BLaER1 treated with 17β-estradiol and CSF1 and Interleukin-3, amounts not matched to agents 10 nM and 100 nM (cell line): ENCODE measurements around the gene PRICKLE1.
A peak's percentile ranks its signal among the peaks of the same experiment; 100 is the strongest.

Source experiments
- H3K27ac ChIP-seq, 11 experiments: shearing (Covaris generic); formaldehyde crosslinking; 2 replicates each; pipeline ENCODE4 v1.8.1; 2022
- H3K27me3 ChIP-seq, 11 experiments: shearing (Covaris generic); formaldehyde crosslinking; 2 replicates each; pipeline ENCODE4 v1.8.1; 2022
- H3K36me3 ChIP-seq, 11 experiments: shearing (Covaris generic); formaldehyde crosslinking; 2 replicates each; pipeline ENCODE4 v1.8.1; 2022
- H3K4me1 ChIP-seq, 10 experiments: shearing (Covaris generic); formaldehyde crosslinking; 2 replicates each; pipeline ENCODE4 v1.8.1; 2022
- H3K4me2 ChIP-seq, 11 experiments: shearing (Covaris generic); formaldehyde crosslinking; 2 replicates each; pipeline ENCODE4 v1.8.1; 2022
- H3K4me3 ChIP-seq, 10 experiments: shearing (Covaris generic); formaldehyde crosslinking; 2 replicates each; pipeline ENCODE4 v1.8.1; 2022
- H3K9ac ChIP-seq, 11 experiments: shearing (Covaris generic); formaldehyde crosslinking; 2 replicates each; pipeline ENCODE4 v1.8.1; 2022
- H3K9me3 ChIP-seq, 11 experiments: shearing (Covaris generic); formaldehyde crosslinking; replicated peaks in 1 of 11; 2 replicates each; pipeline ENCODE4 v1.8.1; 2022
- H4K20me1 ChIP-seq, 11 experiments: shearing (Covaris generic); formaldehyde crosslinking; 2 replicates each; pipeline ENCODE4 v1.8.1; 2022
- Cebpa-rat ChIP-seq, 11 experiments: shearing (Covaris generic); IDR thresholded peaks; 2 replicates each; pipeline ENCODE4 v1.8.1; 2022

The PRICKLE1 gene

GRCh38 chr12:42589465-42590329, at the start of gene PRICKLE1:
Gene PRICKLE1, minus strand, starts transcription at chr12:42589746. Its CDS starts 117,230 bp downstream, at chr12:42472516.
- Histone ChIP-seq H3K27ac (peak within 1 kb of the TSS; percentile 42 to 76 (median 54); a peak in 17 of 22 replicates), H3K27me3 (peaks cover 35 to 49% (median 44%) of the 10 kb centered on the region in 11 experiments), H3K9ac (peak within 1 kb of the TSS; percentile 63 to 83 (median 77))

DNA sequence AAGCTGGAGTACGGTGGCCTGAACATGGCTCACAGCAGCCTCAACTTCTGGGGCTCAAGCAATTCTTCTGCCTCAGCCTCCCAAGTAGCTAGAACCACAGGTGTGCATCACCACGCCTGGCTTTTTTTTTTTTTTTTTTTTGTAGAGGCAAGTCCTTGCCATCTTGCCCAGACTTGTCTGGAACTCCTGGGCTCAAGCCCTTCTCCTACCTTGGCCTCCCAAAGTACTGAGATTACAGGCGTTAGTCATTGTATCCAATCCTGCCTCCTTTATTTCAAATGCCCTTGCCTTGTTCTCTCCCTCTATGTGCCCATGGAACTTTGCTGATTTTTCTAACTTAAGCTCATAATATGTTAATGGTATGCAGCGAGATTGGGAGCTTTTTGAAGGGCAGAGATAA, 49.2 kb upstream of the PRICKLE1 start:
- Histone ChIP-seq H3K27me3 (no peaks in the 10 kb centered on the region), H4K20me1 (no peaks in the 10 kb centered on the region), H3K27ac (no peak overlapping the region), H3K4me2 (no peak overlapping the region), H3K36me3 (no peaks in the 10 kb centered on the region), H3K9me3 (peaks cover 0 to 9% (median 0%) of the 10 kb centered on the region in 11 experiments; a peak in 3 of 22 replicates), H3K4me3 (no peak overlapping the region), H3K9ac (no peak overlapping the region), H3K4me1 (peaks cover 0 to 6% (median under 1%) of the 10 kb centered on the region in 10 experiments; a peak in 5 of 20 replicates)
- TF ChIP-seq Cebpa-rat (IDR thresholded peaks at IDR 0.05), result no peak

More at GRCh38 chr12:42589465-42590329, at the start of gene PRICKLE1:
- Histone ChIP-seq H3K4me1 (peaks cover 5 to 20% (median 15%) of the 10 kb centered on the region in 10 experiments; a peak in 15 of 20 replicates), H3K9me3 (no peaks in the 10 kb centered on the region), H4K20me1 (0 out of 22 replicates have a peak, but pooled peaks cover 0 to 14% (median 0%) of the 10 kb centered on the region in 11 experiments), H3K4me3 (peak within 1 kb of the TSS; percentile 71 to 88 (median 75)), H3K4me2 (peak within 1 kb of the TSS; percentile 91 to 100 (median 98)), H3K36me3 (no peaks in the 10 kb centered on the region)
- no peak for TF ChIP-seq Cebpa-rat (IDR thresholded peaks at IDR 0.05)

DNA sequence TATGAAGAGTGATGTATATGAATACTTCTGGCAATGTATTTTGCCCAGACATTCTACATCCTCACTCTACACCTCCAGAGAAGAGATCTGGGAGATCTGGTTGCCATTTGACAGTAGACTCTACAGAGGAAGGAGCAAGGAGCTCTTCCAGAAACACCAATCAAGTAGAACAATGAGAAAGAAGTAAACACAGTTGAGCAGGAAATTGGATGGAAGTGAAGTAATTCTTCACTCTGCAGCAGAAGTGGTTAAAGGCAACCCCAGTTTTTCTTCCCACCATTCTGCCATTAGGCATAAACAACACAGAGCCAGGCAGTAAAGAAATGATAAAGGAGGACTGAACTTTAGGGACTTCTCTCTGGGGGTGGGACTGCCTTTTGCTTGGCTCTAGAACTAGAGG, 48.5 kb upstream of the PRICKLE1 start:
- Histone ChIP-seq H3K27me3 (no peaks in the 10 kb centered on the region), H3K27ac (no peak overlapping the region), H3K4me2 (no peak overlapping the region; a peak in 1 of 22 replicates), H3K36me3 (no peaks in the 10 kb centered on the region), H3K4me1 (peaks cover 0 to 9% (median 0%) of the 10 kb centered on the region in 10 experiments; a peak in 3 of 20 replicates), H3K4me3 (no peak overlapping the region), H3K9me3 (peaks cover 0 to 12% (median 0%) of the 10 kb centered on the region in 11 experiments; a peak in 4 of 22 replicates), H4K20me1 (no peaks in the 10 kb centered on the region), H3K9ac (no peak overlapping the region)
- no peak for TF ChIP-seq Cebpa-rat (IDR thresholded peaks at IDR 0.05)

DNA sequence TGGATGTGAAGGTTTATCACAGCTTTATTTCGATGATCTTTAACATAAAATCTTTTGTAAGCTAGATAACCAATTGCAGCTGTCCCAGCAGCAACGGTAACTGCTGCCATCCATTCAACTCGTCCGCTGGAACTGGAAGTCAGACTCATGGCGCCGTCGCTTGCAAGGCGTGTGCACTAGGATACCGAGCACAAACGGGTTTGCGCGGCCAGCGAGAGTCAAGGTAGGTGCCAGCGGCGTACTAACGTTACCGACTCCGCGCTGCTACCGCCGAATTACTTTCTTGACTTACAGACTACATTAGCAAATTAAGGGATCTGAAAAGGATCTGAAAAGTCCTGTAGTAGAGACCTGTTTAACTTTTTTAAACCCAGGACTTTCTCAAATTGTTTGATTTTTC, 47.4 kb upstream of the PRICKLE1 start:
- TF ChIP-seq Cebpa-rat (IDR thresholded peaks at IDR 0.05), result no peak
- H3K9ac ChIP-seq, result no peak overlapping the region
- peaks cover 0 to 19% (median 3%) of the 10 kb centered on the region in 10 experiments; a peak in 11 of 20 replicates for H3K4me1 ChIP-seq
- H3K9me3 ChIP-seq, result peaks cover 0 to 15% (median 0%) of the 10 kb centered on the region in 11 experiments; a peak in 4 of 22 replicates
- no peaks in the 10 kb centered on the region for H4K20me1 ChIP-seq
- H3K27ac ChIP-seq, result no peak overlapping the region
- no peak overlapping the region for H3K4me3 ChIP-seq
- H3K27me3 ChIP-seq, result no peaks in the 10 kb centered on the region
- H3K36me3 ChIP-seq, result no peaks in the 10 kb centered on the region
- H3K4me2 ChIP-seq, result no peak overlapping the region

DNA sequence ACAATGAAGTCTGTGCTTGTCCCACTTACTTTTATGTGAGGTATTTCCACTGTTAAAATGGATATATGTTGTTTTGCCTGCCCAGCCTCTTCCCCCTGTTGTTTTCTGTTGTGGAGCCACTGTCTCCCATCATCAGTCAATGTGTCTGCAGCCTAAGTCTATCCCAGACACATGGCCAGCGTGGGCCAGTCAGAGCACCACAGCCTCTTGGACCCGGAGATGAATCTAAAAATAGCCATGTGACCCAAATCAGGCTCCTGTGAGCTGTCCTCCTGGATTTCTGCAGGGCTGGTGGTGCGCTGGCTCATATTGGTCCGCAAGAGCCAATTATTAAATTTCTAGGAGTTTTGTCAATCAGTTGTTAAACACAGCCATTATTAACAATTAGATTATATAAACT, 44.0 kb upstream of the PRICKLE1 start:
- H3K9ac ChIP-seq, result no peak overlapping the region
- H3K4me2 ChIP-seq, result no peak overlapping the region
- no peak overlapping the region for H3K4me3 ChIP-seq
- peak overlapping the region in 4 of 11 experiments; percentile 2 to 91 (median 86); a peak in 4 of 22 replicates for H3K27ac ChIP-seq
- peaks cover 0 to 47% (median 18%) of the 10 kb centered on the region in 10 experiments; a peak in 14 of 20 replicates for H3K4me1 ChIP-seq
- no peak for TF ChIP-seq Cebpa-rat (IDR thresholded peaks at IDR 0.05)
- peaks cover 0 to 38% (median 0%) of the 10 kb centered on the region in 11 experiments; a peak in 7 of 22 replicates for H3K9me3 ChIP-seq
- no peaks in the 10 kb centered on the region for H4K20me1 ChIP-seq
- H3K36me3 ChIP-seq, result no peaks in the 10 kb centered on the region
- no peaks in the 10 kb centered on the region for H3K27me3 ChIP-seq

DNA sequence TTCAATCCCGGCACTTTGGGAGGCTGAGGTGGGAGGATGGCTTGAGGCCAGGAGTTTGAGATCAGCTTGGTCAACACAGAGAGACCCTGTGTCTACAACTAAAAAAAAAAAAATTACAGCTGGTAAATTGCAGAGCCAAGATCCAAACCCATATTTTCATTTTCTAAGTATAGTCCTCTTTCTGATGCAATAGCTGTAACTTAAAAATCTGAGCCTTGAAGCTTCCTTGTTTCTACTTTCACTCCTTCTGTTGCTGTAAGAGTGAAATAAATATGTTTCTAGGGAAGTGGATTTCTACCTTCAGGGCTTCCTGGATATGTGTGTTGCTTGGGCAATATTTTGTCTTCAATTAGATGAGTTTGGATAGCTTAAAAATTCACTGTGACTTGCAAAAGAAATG, 42.0 kb upstream of the PRICKLE1 start:
- TF ChIP-seq Cebpa-rat (IDR thresholded peaks at IDR 0.05), result peak in 5 of 11 experiments; percentile 33 to 88 (median 50); a peak in 8 of 22 replicates
- Histone ChIP-seq H3K27me3 (no peaks in the 10 kb centered on the region), H3K4me3 (no peak overlapping the region), H3K27ac (peak overlapping the region in 9 of 11 experiments; percentile 27 to 93 (median 85); a peak in 19 of 22 replicates), H4K20me1 (no peaks in the 10 kb centered on the region), H3K36me3 (no peaks in the 10 kb centered on the region), H3K4me2 (peak overlapping the region in 9 of 11 experiments; percentile 24 to 85 (median 64); a peak in 18 of 22 replicates), H3K4me1 (peaks cover 0 to 41% (median 18%) of the 10 kb centered on the region in 10 experiments; a peak in 14 of 20 replicates), H3K9me3 (peaks cover 0 to 34% (median 3%) of the 10 kb centered on the region in 11 experiments; a peak in 6 of 22 replicates), H3K9ac (peak overlapping the region in 7 of 11 experiments; percentile 19 to 76 (median 67); a peak in 11 of 22 replicates)

GRCh38 chr12:42630314-42630713, 40.8 kb upstream of the PRICKLE1 start:
- Histone ChIP-seq H3K4me2 (peak overlapping the region in 5 of 11 experiments; percentile 60 to 85 (median 71); a peak in 8 of 22 replicates), H3K36me3 (no peaks in the 10 kb centered on the region), H3K4me1 (peaks cover 0 to 43% (median 19%) of the 10 kb centered on the region in 10 experiments; a peak in 14 of 20 replicates), H3K9ac (no peak overlapping the region), H3K27me3 (no peaks in the 10 kb centered on the region), H4K20me1 (no peaks in the 10 kb centered on the region), H3K9me3 (peaks cover 0 to 45% (median 14%) of the 10 kb centered on the region in 11 experiments; a peak in 19 of 22 replicates), H3K27ac (peak overlapping the region in 6 of 11 experiments; percentile 63 to 92 (median 86); a peak in 11 of 22 replicates), H3K4me3 (no peak overlapping the region)
- no peak for TF ChIP-seq Cebpa-rat (IDR thresholded peaks at IDR 0.05)

DNA sequence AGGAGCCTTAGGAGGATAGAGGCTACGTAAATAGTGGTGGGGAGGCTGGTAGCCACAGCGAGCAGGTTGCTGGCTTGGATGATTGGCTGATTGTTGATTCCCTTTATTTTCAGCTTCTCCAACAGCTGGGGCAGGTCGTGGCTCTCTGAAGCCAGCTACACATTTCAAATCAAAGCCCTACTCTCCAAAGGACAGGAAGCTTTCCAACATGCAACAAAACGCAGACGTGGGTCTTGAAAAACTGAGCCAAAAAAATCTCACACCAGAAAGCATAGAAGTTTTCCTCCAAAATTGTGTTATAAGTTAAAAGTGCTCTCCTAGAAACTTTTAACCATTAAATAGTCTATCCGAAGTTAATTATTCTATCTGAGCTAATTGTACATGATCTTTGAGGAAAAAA, 37.6 kb upstream of the PRICKLE1 start:
- TF ChIP-seq Cebpa-rat (IDR thresholded peaks at IDR 0.05), result no peak
- Histone ChIP-seq H3K9me3 (peaks cover 0 to 49% (median 16%) of the 10 kb centered on the region in 11 experiments; a peak in 19 of 22 replicates), H3K36me3 (no peaks in the 10 kb centered on the region), H3K4me3 (no peak overlapping the region), H3K9ac (no peak overlapping the region), H3K27ac (no peak overlapping the region), H4K20me1 (no peaks in the 10 kb centered on the region), H3K4me2 (no peak overlapping the region), H3K4me1 (peaks cover 0 to 42% (median 29%) of the 10 kb centered on the region in 10 experiments; a peak in 14 of 20 replicates), H3K27me3 (no peaks in the 10 kb centered on the region)

DNA sequence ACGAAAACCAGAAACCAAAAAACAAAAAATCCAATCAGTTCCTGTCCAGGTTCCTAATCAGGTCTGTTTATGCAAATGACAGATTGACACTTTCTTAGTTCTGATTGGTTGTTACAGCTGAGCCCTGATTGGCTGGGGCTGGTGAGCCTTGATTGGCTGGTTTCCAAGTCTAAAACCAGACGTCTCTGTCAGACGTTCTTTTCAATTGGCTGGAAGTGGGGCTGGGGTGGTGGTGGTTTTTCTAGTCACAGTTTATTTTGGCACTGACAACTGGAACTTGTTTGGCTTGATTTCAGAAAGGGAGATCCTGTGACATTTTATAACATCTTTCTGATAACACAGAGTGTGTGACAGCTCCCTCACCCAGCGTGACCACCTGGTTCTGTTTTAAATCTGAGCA, 36.1 kb upstream of the PRICKLE1 start:
- no peak overlapping the region for H3K27ac ChIP-seq
- H3K4me1 ChIP-seq, result peaks cover 0 to 27% (median 15%) of the 10 kb centered on the region in 10 experiments; a peak in 13 of 20 replicates
- H3K9me3 ChIP-seq, result peaks cover 0 to 48% (median 15%) of the 10 kb centered on the region in 11 experiments; a peak in 19 of 22 replicates
- peak overlapping the region in 1 of 11 experiments; percentile 47; a peak in 1 of 22 replicates for H3K4me2 ChIP-seq
- no peaks in the 10 kb centered on the region for H3K36me3 ChIP-seq
- H3K27me3 ChIP-seq, result no peaks in the 10 kb centered on the region
- no peaks in the 10 kb centered on the region for H4K20me1 ChIP-seq
- no peak overlapping the region for H3K4me3 ChIP-seq
- H3K9ac ChIP-seq, result no peak overlapping the region
- TF ChIP-seq Cebpa-rat (IDR thresholded peaks at IDR 0.05), result no peak
